Psoas muscle (tissue), 8 donors: ENCODE results near the gene STIMATE. TPM values are rescaled to one million over a fixed set of nuclear protein-coding genes. Genes with fewer than 3 reads are reported as not detected.

Source experiments
- ATAC-seq, 4 donors: fragments of 200-7000 bp; cut with Tn5 transposase; one replicate each; pipeline ENCODE4 v1.9.1; 2020; ENCODE audit warnings: moderate library complexity in 3 of 4, mild to moderate bottlenecking in 2 of 4
- DNase-seq, 2 donors: peaks; one replicate each; pipeline ENCODE4 v3.0.0-alpha.2; 2020
- H3K27ac ChIP-seq: fragments of 200-600 bp; one replicate; pipeline ENCODE4 v1.8.0; 2022
- H3K27me3 ChIP-seq, 3 donors: fragments of 200-600 bp in 1 of 3; one replicate each; pipeline versions ENCODE4 v1.6.1 to v1.8.0; 2013 to 2022; ENCODE audit warnings: low read length in 2 of 3, mild to moderate bottlenecking in 2 of 3, moderate library complexity in 1 of 3; ENCODE audit not compliant: insufficient read depth in 3 of 3
- H3K36me3 ChIP-seq, 2 donors: fragments of 200-600 bp in 1 of 2; one replicate each; pipeline versions ENCODE4 v1.6.1 to v1.8.0; 2013 to 2022; ENCODE audit warnings: low read depth in 1 of 2, mild to moderate bottlenecking in 1 of 2, moderate library complexity in 1 of 2; ENCODE audit not compliant: insufficient read depth in 1 of 2
- H3K4me1 ChIP-seq: fragments of 200-600 bp; one replicate; pipeline ENCODE4 v1.8.0; 2022
- H3K4me3 ChIP-seq: fragments of 200-600 bp; one replicate; pipeline ENCODE4 v1.8.0; 2022; ENCODE audit warnings: mild to moderate bottlenecking
- H3K9me3 ChIP-seq: fragments of 200-600 bp; one replicate; pipeline ENCODE4 v1.8.0; 2022
- CTCF ChIP-seq: fragments of 200-600 bp; IDR thresholded peaks from one replicate; pipeline ENCODE4 v1.8.0; 2022; ENCODE audit warnings: antibody characterized with exemption
- WGBS, 3 donors: extraction: QIAGEN DNeasy Blood & Tissue Kit; methylation state at CpG; one replicate each; pipeline versions ENCODE4 v1.1.6 to v1.1.7; 2013; 5-methylcytosine and 5-hydroxymethylcytosine counted together
- intact Hi-C, 2 donors: fragments of 100-400 bp; cut with DNase I; formaldehyde crosslinking; loops; one replicate each; pipeline versions ENCODE4 v1.11.0 to v1.14.2; 2022
- polyA plus RNA-seq, 3 donors: library from polyadenylated mRNA; stranded (reverse); fragments of 200-250 nt; gene quantifications; one replicate each; pipeline ENCODE4 v1.2.3, GENCODE V29; 2013
- total RNA-seq, 4 donors: library from RNA; stranded (reverse); fragmentation: NEBNext Ultra II Directional in 2 of 4; extraction: Animal tissue kit (Norgen Biotek cat#: 25700) in 2 of 4; gene quantifications; one replicate each; pipeline versions ENCODE4 v1.2.1 to v1.2.4, GENCODE V29; 2021 to 2023
- donor health status: healthy with polysubstance abuse.
- donor health status: DM: no; HTN: no; CAD: no; lungs with moderate emphysema.
- donor health status: Bipolar disorder and iron deficiency.
- donor health status: healthy.
- donor health status: DM: yes; HTN: yes; CAD: no.
- donor health status: DM: no; HTN: no; CAD: no.
- donor health status: DM: no; HTN: no; CAD: no.
- donor health status: DM: yes; HTN: yes; CAD: no.

STIMATE gene
- total and polyA plus RNA-seq, 7 donors = 3.5 to 22.3 (median 10.2) TPM

- Histone ChIP-seq H3K4me1 (peaks cover 23% of the 10 kb centered on the region), H3K27me3 (no peaks in the 10 kb centered on the region), H3K36me3 (peaks cover 2 to 52% of the 10 kb centered on the region in 2 donors), H3K9me3 (no peaks in the 10 kb centered on the region), H3K4me3 (no peak overlapping the region), H3K27ac (no peak overlapping the region)
- 82 to 89% (median 85%) methylated on average over 2 of the region's 2 CpGs for WGBS, 3 donors
- TF ChIP-seq CTCF = no peak
- no peak for DNase-seq
- no peak for ATAC-seq
- intact Hi-C loops = loop anchor here (2.0 to 10.0 kb wide), 8 partner anchors 40 to 342 kb away; no protein-coding TSS in a partner anchor
These were observed 44.9 kb downstream of the STIMATE start for GRCh38 chr3:52852419-52852818.

- TF ChIP-seq CTCF = peak; percentile 66
- 53 to 64% (median 56%) methylated on average over 3 of the region's 3 CpGs for WGBS, 3 donors
- Histone ChIP-seq H3K9me3 (no peaks in the 10 kb centered on the region), H3K36me3 (peaks cover 2 to 47% of the 10 kb centered on the region in 2 donors), H3K4me1 (peaks cover 34% of the 10 kb centered on the region), H3K4me3 (no peak overlapping the region), H3K27ac (peak overlapping the region; percentile 25), H3K27me3 (no peaks in the 10 kb centered on the region)
- intact Hi-C loops = loop anchor here (5.0 to 10.0 kb wide), 7 partner anchors 41 to 343 kb away; no protein-coding TSS in a partner anchor
- DNase-seq (peak in 1 of 2 donors; percentile 64), ATAC-seq (peak; percentile 36 to 51 (median 44))
These were observed 46.0 kb downstream of the STIMATE start for GRCh38 chr3:52851348-52851747.

GRCh38 chr3:52849656-52850055 is 47.7 kb downstream of the STIMATE start:
- H3K36me3 ChIP-seq = peaks cover 2 to 37% of the 10 kb centered on the region in 2 donors
- WGBS, 3 donors = 95 to 96% (median 96%) methylated on average over 15 of the region's 15 CpGs
- TF ChIP-seq CTCF = no peak

GRCh38 chr3:52848617-52849016 is 48.7 kb downstream of the STIMATE start:
- Histone ChIP-seq H3K27me3 (no peaks in the 10 kb centered on the region), H3K4me1 (peaks cover 60% of the 10 kb centered on the region), H3K4me3 (no peak overlapping the region), H3K27ac (peak overlapping the region; percentile 97), H3K9me3 (no peaks in the 10 kb centered on the region), H3K36me3 (peaks cover 0 to 27% of the 10 kb centered on the region in 2 donors)
- WGBS, 3 donors = 38 to 60% (median 40%) methylated on average over 7 of the region's 7 CpGs
- DNase-seq (peak; percentile 50 to 78), ATAC-seq (peak; percentile 85 to 89 (median 88))
- intact Hi-C loops = no loop called here
- no peak for TF ChIP-seq CTCF

More at GRCh38 chr3:52849656-52850055, 47.7 kb downstream of the STIMATE start:
- no peak for ATAC-seq
- H3K27me3 ChIP-seq = no peaks in the 10 kb centered on the region
- peak in 1 of 2 donors; percentile 53 for DNase-seq
- H3K4me1 ChIP-seq = peaks cover 50% of the 10 kb centered on the region
- no peak overlapping the region for H3K4me3 ChIP-seq
- H3K9me3 ChIP-seq = no peaks in the 10 kb centered on the region
- peak overlapping the region; percentile 97 for H3K27ac ChIP-seq
- intact Hi-C loops = loop anchor here (5.0 to 10.0 kb wide), 7 partner anchors 43 to 345 kb away; no protein-coding TSS in a partner anchor

GRCh38 chr3:52847726-52848125 is 49.6 kb downstream of the STIMATE start:
- Histone ChIP-seq H3K27me3 (no peaks in the 10 kb centered on the region), H3K36me3 (peaks cover 0 to 27% of the 10 kb centered on the region in 2 donors), H3K9me3 (no peaks in the 10 kb centered on the region), H3K27ac (peak overlapping the region; percentile 97), H3K4me3 (no peak overlapping the region), H3K4me1 (peaks cover 69% of the 10 kb centered on the region)
- intact Hi-C loops = no loop called here
- ATAC-seq = no peak
- 70 to 88% (median 81%) methylated on average over 7 of the region's 7 CpGs for WGBS, 3 donors
- no peak for TF ChIP-seq CTCF
- DNase-seq = peak in 1 of 2 donors; percentile 45
